Pons (tissue), 1 donor: ENCODE results near the gene ZNF598.
A peak's percentile ranks its signal among the peaks of the same experiment; 100 is the strongest.
"Not testable (repeated sequence)": the region's sequence is repeated elsewhere in the genome, so short reads cannot be mapped to it uniquely, and the experiment has no call there.

Experiments
- DNase-seq: peaks from one replicate; pipeline ENCODE4 v3.0.0-alpha.2; 2016; ENCODE audit warnings: low spot score

ZNF598 gene

DNA sequence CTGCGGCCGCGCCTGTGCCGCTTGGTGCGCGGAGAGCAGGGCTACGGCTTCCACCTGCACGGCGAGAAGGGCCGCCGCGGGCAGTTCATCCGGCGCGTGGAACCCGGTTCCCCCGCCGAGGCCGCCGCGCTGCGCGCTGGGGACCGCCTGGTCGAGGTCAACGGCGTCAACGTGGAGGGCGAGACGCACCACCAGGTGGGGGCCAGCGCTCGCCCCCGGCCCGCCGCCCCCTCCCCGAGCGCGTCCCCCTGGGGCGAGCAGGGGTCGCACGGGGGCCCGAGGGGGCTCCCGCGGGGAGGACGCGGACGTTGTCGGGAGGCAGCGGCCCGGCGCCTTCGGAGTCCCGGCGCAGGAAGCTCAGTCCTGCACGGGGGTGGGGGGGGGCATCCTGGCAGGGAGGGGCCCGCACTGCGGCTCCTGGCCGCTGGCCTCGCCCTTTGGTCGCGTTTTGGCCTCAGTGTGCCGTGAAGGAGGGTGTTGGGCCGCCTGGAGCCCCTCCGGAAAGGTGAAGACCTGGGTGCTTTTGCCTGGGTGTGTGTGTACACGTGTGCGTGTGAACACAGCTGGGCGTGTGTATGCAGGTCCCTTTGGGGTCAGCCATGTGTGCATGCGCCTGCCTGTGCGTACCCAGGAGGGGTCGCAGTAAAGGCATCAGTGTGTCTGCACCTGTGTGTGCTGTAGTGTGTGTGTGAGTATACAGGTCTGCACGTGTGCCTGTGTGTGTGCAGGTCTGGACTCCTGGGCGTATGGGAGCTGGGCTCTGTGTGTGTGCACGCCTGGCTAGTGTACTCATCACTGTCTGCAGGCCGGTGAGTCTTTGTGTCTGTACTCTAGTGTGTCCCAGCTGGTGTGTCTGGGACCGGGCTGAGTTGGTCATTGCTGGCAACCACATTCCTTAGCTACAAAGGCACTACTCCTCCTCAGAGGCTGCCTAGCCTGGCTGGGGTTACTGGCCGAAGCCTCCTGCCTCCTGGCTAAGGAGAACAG is 17.7 kb upstream of the ZNF598 start:
- DNase-seq = no peak

- no peak for DNase-seq
Observed at GRCh38 chr16:2026461-2027023, 16.9 kb upstream of the ZNF598 start, which contains the start of gene NHERF2. Gene NHERF2 (plus strand): TSS chr16:2026902. CDS start chr16:2027006, 104 bp downstream.

DNA sequence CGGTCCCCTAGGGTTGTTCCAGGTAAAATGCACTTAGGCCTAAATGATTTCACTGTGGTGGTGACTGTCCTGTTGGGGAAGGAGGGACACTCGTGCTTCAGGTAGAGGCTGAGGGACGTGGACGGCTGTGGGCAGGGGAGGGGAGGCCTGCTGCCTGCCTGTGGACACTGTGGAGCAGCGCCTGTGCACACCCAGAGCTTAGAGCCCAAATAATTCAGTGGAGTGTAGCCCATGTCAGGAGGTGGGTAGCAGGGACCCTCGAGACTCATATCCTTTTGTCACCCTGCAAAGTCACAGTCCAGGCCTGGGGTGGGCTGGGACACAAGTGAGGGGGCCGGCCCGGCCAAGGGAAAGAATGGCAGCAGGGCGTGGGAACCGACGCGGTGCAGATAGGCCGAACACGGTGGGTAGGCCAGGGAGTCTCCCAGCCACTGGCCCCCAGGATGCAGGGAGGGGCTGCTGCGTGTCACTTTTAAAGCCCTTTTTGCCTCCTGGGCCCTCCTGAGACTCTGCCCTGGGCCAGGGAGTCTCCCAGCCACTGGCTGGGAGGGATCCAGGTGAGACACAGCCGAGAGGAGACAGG is 16.3 kb upstream of the ZNF598 start:
- no peak for DNase-seq

GRCh38 chr16:2025251-2025650 is 15.6 kb upstream of the ZNF598 start:
- no peak for DNase-seq

- no peak for DNase-seq
Observed at GRCh38 chr16:2024032-2024420, 14.4 kb upstream of the ZNF598 start.

- peak; percentile 82 for DNase-seq
Observed at GRCh38 chr16:2023092-2024031, 13.7 kb upstream of the ZNF598 start.

- DNase-seq = no peak
Observed at GRCh38 chr16:2022723-2023091, 13.1 kb upstream of the ZNF598 start.

GRCh38 chr16:2019921-2020831 is 10.6 kb upstream of the ZNF598 start:
- no peak for DNase-seq

GRCh38 chr16:2019518-2019920 is 9.9 kb upstream of the ZNF598 start, which contains the start of gene NPW:
Gene NPW (plus strand): TSS chr16:2019785.
- no peak for DNase-seq

DNA sequence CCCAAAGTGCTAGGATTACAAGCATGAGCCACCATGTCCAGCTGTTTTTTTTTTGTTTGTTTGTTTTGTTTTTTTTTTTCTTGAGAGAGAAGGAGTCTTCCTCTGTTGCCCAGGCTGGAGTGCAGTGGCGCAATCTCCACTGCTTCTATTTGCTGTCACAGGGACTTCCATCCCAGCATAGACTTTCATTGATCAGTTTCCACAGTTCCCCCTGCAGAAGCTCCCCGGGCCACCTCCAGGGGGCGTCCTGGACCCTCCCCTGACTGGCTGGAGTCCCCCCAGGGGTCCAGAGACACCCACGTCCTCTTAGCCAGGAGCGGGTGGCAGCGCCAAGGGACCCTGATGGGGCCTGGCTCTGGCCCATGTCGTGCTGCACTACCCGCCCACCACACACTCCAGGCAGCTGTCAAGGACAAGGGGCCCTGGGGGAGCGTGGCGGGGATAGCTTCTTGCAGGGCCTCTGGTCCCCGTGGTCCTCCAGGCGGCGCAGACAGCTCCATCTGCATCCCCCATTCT is 6.8 kb upstream of the ZNF598 start:
- DNase-seq = no peak

- DNase-seq = no peak
Observed at GRCh38 chr16:2015947-2016208, 6.3 kb upstream of the ZNF598 start.

DNA sequence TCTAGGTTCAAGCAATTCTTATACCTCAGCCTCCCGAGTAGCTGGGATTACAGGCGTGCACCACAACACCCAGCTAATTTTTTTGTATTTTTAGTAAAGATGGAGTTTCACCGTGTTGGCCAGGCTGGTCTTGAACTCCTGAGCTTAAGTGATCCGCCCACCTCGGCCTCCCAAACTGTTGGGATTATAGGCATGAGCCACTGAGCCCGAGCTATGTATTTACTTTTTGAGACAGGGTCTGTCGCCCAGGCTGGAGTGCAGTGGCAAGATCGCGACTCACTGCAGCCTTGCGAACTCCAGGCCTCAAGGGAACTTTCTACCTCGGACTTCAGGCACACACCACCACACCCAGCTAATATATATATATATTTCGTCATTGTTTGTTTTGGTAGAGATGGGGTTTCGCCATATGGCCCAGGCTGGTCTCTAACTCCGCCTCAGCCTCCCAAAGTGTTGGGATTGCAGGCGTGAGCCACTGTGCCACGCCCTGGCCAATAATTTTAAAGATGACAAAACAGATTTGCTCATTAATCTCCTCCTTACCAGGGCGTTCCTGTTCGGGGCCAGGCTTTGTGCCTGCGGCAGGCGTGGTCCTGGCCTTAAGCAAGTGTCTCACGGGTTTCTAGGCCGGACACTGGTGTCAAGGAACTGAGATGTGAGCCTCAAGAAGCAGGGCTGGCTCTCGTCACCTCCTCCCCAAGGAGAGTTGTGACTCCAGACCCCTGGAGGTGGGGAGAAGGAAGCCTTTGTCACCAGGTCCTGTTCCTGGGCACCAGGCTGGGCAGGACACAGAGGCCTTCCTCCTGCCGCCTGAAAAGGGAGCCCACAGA is 5.7 kb upstream of the ZNF598 start:
- no peak for DNase-seq

- DNase-seq = no peak
Observed at GRCh38 chr16:2013527-2013926, 3.9 kb upstream of the ZNF598 start.

- DNase-seq = not testable (repeated sequence)
Observed at GRCh38 chr16:2011726-2012125, 2.1 kb upstream of the ZNF598 start.

GRCh38 chr16:2009164-2009711 is 383 bp downstream of the ZNF598 start:
- no peak for DNase-seq

DNA sequence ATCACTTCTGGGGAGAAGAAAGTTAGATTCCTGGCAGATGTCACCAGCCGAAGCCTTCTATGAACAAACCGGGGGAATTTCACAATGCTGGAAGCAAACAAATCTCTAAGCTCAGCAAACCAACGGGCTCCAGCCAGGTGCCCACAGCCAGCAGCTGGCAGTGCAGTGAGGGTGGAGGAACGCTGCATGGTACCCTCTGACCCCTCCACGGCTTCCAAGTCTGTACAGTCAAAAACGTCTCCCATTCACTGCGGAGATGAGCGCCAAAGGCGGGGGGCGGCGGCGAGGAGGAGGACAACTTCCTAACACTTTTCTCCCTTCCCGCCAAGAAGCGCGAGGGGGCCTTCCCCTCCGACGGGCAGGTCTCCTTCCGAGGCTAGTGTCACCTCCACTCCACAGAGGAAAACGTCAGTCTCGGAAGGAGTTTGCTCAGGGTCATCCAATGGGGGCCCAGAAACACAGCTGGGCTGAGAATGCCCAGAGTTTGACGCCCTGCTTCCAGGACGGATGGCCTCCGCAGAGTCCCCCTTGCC is 924 bp downstream of the ZNF598 start:
- DNase-seq = no peak

DNA sequence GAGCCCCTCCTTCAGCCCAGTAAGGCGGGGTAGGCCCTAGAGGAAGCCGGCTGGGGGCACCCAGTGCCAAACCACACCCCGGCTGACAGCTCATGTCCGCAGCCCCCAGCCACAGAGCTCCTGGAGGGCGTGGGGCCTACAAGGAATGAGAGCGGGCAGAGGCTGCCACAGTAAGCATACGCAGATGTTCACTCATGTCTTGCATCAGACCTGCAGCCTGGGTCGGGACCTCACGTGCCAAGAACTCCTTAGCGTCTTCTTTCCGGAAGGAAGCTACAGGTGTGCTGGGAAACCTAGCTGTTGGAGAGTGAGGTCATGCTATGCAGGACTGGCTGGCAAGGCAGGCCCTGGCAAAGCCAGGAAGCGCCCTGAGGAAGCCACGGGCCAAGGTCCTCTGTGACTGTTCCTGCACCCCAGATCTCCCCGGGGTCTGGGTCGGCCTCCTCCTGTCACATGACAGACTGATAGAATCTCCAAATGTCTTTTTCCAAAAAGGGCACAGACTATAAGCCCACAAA is 1.6 kb downstream of the ZNF598 start:
- DNase-seq = no peak

DNA sequence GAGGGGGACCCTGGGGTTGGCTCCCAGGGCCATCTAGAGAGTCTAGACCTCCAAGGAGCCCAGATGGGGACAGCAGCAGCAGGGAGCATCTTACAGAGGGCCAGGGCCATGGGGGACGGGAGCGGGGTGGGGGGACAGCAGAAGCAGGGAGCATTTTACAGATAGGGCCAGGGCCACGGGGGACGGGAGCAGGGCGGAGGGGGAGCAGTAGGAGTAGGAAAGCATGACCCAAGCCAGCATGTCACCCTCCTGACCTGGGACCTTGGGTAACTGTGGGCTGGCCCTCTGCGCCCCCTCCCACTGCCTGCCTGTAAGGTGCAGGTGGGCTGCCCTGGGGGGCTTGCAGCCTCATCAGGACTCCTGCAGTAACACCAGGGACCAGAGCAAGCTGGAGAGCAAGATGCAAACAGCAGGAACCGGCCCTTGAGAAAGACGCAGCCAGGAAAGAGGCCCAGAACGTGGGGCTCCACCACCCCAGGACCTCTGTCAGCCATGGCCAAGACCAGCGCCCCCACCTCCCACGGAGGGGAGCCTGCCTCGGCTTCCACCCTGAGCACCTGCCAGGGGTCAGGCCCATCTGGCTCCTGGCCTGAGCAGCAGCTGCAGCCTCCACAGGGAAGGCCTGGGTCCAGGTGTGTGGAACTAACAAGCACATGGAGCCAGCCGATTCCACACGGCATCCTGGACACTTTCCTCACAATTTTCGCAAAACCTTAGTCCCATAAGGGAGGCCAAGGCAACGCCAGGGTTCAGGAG is 2.4 kb downstream of the ZNF598 start:
- no peak for DNase-seq
